Colon (tissue), 2 donors: ENCODE data around the gene CEP57.

ENCODE experiments used
- FAIRE-seq: peaks from 2 replicates; lab custom pipeline; 2012; peaks lifted over from hg19 to GRCh38; lab: Jason Lieb, UNC
- donor health status: control.
- donor health status: control.

The CEP57 gene

DNA sequence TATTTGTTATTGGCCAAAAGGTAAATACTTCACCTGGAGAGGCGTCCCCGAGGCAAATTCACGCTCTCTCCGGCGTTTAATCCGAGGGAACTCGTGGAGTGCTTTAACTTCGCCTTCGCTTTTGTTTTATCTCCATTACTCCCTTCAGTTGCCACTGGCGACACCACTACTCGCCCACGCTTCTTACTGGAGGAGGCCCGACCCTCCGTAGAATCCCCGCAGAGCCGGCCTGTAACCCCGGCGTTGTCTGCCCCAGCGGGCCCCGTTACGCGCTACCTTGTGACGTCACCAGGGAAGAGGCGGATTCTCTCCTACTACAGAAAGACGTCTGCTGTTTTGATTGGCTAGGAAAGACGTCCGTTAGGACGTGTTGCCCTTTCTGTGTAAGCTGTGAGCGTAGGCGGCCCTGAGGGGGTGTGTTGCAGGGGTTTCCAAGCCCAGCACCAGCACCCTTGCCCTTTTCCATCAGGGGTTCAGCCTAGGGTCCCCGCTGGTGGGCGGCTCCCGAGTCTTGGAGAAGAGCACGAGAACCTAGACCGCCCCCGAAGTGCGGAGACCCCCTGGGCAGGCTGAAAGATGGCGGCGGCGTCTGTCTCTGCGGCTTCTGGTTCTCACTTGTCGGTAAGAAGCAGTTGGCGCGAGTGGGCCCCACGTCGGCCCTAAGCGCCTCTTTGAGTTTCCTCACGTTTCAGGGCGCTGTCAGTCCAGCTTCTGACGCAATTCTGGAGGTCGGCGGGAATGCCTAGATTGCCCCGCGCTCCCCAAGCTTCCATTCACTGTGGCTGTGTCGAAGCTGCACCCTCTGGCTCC lies at the start of gene CEP57:
Gene CEP57, plus strand, starts transcription at position 376 of the 810 bp plus-strand sequence. Its CDS starts 201 bp downstream, at position 577.
- FAIRE-seq = no peak

DNA sequence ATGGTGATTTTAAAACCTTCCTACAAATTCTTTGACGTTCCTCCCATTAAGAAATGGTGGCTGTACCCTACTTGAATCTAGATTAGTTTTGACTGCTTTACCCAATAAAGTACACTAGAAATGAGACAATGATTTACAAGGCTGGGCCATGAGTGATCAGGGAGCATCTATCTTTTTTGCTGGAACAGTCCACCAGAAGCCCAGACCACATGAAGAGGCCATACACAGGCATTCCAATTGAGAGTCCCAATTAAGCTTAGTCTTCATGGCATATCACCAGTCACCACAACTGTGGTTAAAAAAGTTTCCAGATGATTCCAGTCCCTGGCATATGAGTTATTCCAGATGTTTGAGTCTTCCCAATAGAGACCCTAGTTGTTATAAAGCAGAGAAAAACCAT lies 40.2 kb upstream of the CEP57 start:
- no peak for FAIRE-seq

DNA sequence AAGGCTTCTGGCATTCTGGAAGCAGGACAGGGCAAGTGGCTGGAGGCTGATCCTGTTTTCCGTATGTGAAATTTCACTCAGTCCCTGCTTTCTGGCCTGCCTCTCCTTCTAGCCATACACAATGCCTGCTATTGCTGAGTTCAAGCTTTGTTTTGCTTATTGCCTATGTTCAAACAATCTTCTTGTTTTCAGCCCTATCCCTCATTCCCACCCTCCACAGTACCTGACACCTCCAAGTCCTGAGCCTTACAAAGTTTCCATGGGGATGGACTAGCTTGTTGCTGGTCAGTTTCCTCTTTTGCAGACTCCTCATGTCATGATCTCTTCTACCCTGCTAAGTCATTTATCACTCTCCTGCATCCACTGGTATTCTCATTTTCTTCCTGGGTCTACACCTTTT lies 38.8 kb upstream of the CEP57 start:
- FAIRE-seq = no peak

DNA sequence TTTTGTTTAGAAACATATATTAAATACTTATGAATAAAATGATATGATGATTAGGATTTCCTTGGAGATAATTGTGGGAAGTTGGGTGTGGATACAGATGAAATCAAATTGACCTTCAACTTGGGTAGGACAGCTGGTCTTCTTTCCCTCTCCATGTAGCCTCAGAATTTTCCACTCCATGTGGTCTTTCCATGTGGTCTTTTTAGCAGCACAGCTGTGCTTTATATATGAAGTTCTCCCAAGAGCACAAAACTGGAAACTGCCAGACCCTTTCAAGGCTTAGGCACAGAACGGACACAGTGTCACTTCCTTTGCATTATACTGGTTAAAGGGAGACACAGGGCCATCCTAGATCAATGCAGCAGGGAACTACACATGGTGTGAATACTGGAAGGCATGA lies 29.4 kb upstream of the CEP57 start:
- no peak for FAIRE-seq

- no peak for FAIRE-seq
These were observed 27.8 kb upstream of the CEP57 start for GRCh38 chr11:95762534-95762933.

- FAIRE-seq = peak; percentile 90
These were observed 25.9 kb upstream of the CEP57 start for GRCh38 chr11:95764267-95764898.

GRCh38 chr11:95766701-95767100 lies 23.6 kb upstream of the CEP57 start:
- no peak for FAIRE-seq

DNA sequence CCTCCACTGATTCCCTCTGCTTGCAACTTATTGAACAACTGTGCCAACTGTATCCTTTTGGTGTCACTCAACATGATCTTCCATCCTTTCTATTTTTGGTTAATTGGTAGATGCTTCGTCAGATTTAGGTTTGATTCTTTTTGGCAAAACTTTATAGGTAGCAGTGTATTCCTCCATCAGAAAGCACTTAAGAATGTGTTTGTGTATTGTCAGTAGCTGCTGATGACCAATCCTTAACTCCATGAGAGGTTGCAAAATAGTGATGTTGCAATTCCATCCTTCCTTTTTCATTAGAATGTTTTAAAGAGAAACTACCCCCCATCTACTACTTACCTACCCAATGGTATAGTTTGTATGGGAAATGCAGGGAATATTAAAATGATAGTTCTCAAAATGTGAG lies 22.8 kb upstream of the CEP57 start:
- no peak for FAIRE-seq

DNA sequence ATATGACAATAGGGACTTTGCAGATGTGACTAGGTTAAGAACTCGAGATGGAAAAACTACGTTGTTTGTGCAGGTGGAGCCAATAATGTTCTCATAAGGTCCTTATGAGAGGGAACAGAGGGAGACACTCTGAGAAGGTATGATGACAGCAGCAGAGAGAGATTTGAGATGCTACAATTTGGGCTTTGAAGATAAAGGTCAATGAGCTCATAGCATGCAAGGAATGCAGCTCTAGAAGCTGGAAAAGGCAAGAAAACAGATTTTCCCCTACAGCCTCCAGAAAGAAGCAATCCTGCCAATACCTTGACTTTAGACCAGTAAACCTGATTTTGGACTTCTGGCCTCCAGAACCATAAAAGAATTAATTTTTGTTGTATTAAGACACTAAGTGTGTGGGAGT lies 21.8 kb upstream of the CEP57 start:
- no peak for FAIRE-seq

- FAIRE-seq = no peak
These were observed 13.4 kb upstream of the CEP57 start for GRCh38 chr11:95776859-95777258.

DNA sequence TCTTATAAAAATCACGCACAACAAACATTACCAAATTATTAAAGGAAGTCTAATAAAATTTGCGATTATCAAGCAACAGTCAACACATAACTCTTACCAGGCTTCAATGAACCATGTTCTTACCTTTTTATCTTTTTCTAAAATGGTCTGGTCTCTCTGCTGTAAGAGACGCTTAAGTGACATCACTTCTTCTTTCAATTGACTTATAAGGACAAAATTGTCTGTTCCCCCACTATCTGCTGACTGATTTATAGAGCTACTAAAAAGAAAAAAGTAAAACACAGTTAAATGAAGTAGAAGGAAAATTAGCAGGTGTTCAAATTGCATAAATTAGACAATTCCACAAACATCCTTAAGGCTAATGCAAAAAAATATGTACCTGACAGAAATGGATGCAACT lies 11.6 kb upstream of the CEP57 start:
- no peak for FAIRE-seq

- FAIRE-seq = no peak
These were observed 9.8 kb upstream of the CEP57 start for GRCh38 chr11:95780544-95780943.

DNA sequence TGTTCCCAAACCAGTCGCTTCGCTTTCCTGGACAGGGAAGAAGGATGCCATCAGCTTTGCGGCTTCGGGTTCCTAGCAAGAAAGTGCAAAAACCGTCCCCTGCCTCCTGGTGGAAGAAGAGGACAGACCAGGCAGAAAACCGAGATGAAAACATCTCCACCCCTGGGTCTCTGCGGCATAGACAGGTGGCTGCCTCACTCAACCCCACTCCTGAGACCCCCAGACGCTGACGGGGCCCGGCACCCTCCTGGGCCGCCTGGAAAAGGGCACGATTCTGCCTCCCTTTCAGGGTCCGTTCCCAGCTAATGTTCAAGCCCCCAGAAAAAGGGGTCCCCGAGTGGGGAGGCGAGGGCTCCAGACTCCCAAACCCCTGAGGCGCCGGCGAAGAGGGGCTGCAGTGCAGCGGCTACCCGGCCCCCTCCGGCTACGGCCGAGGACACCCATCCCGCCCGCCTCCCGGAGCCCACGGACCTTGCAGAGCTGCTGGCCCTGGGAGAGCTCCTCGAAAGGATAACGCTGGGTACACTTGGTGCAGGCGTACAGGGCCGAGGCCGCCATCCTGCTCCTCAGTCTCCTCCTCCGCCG lies 1.3 kb upstream of the CEP57 start:
- no peak for FAIRE-seq

DNA sequence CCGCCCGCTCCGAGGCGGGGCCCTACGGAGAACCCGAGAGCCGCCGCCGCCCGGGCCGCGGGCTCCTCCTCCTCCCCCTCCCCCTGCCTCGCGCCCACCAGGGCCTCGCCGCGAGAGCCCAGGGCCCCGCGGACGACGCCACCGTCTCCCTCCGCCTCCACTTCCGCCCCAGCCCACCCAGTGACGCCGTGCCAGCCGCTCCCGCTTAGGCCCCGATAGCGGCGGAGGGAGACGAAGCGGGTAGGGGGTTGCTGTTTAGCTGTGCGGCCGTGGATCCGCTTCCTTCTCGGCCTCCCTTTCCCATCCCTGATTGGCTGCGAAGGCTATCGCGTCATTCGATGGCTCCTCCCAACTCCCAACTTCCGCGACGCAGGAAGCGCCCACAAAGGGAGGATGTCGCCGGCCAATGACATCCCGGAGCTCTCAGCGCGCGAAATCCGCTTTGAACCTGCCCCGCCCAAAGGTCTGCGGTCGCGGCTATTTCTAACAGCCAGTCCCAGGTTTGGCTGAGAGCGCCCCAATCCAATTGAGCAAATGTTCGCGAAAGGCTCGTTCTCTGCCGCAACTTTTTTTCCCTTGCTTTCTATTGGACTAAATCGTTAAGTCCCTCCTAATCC lies 684 bp upstream of the CEP57 start, which contains the start of gene FAM76B:
Gene FAM76B, minus strand, starts transcription at position 277 of the 617 bp plus-strand sequence. CDS start 304 bp downstream, outside the sequence.
- peak; percentile 43 for FAIRE-seq

GRCh38 chr11:95790933-95791708 lies 823 bp downstream of the CEP57 start:
- no peak for FAIRE-seq

DNA sequence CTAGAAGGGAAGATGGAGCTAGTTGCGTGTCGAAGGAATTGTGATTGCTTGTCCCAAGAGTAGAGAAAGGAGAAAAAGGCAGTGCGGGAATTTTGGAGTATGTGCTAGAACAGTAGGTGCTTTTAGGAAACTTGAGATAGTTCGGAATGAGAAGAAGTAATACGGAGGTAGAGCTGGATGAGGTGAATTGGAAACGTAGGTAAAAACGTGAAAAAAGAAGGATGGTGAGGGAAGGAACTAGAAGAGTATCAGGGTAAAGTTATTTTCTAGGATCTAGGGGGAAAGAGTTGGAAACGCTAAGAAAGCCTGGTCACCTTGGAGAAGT lies 1.4 kb downstream of the CEP57 start:
- no peak for FAIRE-seq

- no peak for FAIRE-seq
These were observed 1.9 kb downstream of the CEP57 start for GRCh38 chr11:95792200-95792599.

- no peak for FAIRE-seq
These were observed 2.4 kb downstream of the CEP57 start for GRCh38 chr11:95792700-95793099.

DNA sequence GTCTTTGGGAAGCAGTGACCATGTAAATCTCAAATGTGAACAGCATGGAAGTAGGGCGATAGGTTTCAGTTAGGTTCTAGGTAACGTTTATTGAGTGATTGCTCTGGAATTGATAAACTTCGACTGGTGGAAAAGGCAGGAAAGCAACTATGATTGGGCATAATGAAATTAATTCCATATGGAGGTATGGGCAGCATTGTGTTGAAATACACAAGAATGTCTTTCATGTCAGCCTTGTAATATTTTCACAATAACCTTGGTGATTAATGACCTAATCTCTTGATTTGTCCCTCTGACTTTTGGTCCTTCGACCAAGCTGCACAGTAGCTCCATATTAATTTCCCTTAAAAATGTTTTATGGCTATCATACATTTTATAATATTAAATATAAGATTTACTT lies 2.8 kb downstream of the CEP57 start:
- FAIRE-seq = no peak

DNA sequence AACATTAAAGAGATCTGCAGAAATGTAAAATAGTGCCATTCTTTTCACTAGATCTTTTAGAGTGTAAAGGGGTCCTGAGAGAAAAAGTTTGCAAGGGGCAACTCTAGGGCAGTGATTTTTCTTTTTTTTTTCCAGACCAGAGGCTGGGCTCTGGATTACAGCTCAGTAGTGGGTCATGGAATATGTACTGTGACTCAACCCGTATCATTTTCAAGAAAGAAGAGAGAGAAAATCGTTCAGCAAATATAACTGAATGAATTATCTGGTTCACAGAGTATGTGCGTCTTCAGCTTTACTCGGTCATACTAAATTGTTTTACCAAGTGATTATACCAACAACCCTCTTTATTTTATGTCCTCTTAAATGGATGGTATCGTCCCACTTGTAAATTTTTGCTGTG lies 3.8 kb downstream of the CEP57 start:
- FAIRE-seq = no peak

DNA sequence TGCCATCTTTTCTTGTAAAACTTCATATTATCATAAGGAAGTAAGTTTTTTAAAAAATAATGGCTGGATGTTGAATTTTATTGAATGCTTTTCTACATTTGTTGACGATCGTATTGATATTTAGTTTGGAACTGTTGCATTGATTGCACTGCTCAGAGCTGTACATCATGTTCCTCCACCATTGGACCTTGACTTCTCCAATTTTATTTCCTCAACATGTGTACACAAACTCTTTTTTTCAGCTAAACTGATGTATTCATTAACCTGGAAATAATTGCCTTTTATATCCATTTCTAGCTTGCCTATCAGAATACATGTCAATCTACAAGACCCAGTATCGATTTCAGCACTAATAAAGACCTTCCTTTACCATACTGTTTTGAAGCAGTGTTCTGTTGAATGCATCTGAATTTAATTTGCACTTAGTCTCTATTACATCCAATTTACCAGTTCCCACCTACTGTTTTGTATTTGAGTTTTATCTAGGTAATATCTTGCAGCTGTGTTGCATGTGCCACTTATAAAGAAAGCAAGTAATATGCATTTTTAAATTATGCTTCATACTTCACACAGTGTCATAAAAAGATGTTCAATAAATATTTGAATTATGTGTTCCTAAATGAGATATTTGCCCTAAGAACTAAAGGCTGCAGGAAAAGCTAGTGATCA lies 5.5 kb downstream of the CEP57 start:
- FAIRE-seq = no peak

GRCh38 chr11:95796501-95796900 lies 6.2 kb downstream of the CEP57 start:
- FAIRE-seq = no peak
